A204.1 (cell line): Measurements from ENCODE around the gene BBS9.

ENCODE experiments used
- FAIRE-seq: peaks from 2 replicates; lab custom pipeline; 2012; peaks lifted over from hg19 to GRCh38; lab: Jason Lieb, UNC

Gene BBS9

DNA sequence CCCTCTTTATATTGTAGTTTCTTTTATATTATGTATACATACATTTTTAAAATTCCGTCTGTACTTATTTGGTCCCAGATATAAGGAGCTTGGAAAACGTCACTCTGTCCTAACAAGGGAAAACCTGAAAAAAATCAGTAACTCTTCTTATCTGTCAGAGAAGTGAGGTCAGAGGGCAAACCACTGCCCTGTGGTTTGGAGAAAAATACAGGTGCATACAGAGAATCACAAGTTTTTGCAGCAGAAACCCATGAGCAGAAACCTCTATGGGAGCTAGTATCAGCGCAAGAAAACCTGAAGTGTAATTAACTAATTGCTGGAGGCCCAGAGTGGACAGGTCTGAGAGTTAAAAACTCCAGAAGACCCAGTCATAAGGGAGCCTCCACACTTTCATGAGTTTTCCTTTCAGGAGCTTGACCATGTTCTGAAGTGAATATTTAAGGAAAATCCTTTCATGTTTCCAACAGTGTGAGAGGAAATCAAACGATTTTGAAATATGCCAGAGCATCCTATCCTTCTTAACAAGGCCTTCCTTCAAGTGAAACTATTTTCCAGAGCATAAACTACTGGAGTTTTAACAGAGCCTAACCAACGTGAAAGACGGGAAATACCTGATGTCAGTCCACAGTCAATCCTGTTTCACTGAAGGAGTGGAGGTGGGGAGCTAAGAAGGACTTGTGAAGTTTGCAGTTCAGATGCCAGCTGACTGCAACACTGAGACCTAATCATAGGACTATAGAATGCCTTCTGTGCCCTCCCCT, 485.2 kb downstream of the BBS9 start:
- no peak for FAIRE-seq

DNA sequence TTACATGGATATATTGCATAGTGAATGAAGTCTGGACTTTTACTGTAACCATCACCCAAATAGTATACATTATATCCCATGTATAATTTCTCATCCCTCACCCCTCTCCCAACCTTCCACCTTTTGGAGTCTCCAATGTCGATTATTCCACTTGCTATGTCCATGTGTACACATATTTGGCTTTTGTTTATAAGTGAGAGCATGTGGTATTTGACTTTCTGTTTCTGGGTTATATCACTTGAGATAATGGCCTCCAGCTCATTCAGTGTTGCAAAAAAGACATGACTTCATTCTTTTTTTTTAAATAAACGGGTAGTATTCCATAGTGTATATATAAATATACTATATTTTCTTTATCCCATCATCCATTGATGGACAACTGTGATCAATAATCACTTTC, 487.4 kb downstream of the BBS9 start:
- no peak for FAIRE-seq

DNA sequence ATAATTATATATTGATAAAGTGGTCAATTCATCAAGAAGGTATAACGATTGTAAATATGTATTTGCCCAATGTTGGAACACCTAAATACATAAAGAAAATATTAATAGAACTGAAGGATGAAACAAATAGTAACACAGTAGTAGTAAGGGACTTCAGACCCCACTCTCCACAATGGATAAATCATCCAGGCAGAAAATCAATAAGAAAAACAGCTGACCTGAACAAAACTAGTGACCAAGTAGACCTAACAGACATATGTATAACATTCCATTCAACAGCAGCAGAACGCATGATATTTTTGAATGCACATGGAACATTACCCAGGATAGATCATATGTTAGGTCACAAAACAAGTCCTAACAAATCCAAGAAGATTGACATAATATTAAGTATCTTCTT, 489.9 kb downstream of the BBS9 start:
- FAIRE-seq, result no peak

DNA sequence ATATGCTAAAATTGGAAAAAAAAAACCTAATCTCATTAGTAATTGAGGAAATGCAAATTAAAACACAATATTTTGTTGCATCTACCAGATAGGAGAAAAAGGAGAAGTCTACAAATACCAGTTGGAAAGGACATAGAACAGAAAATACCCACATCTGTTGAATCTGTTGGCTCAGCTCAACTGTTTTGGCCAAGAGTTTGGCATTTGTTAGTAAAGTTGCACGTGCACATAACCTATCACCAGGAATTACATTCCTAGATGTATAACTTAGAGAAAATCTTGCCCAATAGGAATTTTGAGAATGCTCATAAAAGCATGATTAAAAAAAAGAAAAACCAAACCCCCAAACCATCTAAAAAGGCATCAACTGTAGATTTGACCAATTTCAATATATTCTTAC, 493.9 kb downstream of the BBS9 start:
- FAIRE-seq, result no peak

DNA sequence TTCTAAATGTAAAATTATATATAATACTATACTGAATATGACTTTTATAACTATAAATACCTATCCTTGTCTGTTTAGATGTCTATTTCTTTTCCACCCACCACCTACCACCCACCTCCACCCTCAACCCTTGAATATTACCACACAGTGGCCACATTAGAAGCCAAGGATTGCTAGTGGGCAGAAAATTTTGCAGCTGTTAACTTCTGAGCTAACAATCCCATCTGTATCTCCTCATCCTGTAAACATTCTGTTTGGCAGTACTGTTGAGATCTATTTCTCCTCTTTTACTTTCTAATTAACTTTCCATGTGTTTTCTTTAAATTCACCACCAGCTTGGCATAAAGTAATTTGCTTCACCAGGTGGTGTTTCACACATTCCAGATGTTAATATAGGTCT, 494.9 kb downstream of the BBS9 start:
- FAIRE-seq, result no peak

DNA sequence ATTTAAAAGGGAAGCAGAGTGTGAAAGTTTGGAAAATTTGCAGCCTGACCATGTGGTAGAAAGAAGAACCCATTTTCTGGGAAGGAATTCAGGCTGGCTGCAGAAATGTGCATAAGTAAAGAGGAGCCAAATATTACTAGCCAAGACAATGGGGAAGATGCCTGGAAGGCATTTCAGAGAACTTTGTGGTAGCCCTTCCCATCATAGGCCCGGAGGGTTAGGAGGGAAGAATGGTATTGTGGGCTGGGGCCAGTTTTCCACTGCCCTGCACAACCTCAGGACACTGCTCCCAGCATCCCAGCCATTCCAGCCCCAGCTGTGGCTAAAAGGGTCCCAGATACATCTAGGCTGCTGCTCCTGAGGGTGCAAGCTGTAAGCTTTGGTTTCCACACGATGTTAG, 497.5 kb downstream of the BBS9 start:
- FAIRE-seq, result no peak

DNA sequence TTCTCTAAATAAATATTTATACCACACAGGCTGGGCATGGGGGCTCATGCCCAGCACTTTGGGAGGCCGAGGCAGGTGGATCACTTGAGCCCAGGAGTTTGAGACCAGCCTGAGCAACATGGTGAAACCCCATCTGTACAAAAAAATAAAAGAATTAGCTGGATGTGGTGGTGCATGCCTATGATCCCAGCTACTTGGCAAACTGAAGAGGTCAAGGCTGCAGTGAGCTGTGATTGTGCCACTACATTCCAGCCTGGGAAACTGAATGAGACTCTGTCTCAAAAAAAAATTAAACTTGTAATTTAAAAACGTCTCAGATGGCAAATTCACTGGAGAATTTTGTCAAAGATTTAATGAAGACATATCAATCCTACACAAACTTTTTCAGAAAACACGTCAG, 498.4 kb downstream of the BBS9 start:
- no peak for FAIRE-seq

DNA sequence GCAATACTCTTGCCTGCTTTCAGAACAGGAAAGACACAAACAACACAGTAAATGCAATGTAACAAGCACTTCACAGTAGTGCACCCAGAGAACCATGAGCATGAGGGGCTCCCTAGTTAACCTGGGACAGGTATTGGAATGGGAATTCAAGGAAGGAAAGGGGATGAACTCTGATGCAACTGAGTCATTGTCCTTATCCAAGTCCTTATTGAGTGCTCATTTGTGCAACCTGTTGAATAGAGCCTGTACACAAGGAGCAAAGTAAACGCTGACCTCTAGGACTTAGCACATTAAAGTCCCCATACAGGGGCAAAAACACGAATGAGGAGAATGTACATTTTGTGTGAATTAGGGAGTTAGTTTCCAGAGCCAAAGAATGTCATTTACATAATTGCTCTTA, 499.5 kb downstream of the BBS9 start:
- no peak for FAIRE-seq

DNA sequence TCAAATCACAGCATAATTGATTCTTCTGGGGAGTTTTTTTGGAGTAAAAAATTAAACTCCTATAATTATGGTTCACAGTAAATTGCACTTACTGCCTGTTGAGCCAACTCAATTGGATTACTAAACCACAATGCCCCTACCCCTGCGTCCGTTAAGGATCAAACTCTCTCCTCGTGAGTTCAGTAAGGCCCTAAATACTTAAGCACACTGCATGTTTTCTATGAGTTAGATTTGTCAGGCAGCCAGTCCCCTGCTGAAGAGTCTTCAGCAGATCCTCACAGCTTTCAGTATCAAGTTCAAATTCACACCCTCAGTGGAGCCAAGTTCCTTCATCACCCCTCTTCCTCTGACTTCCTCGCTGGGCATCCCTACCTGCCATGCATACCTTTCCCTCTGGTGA, 501.0 kb downstream of the BBS9 start:
- no peak for FAIRE-seq

DNA sequence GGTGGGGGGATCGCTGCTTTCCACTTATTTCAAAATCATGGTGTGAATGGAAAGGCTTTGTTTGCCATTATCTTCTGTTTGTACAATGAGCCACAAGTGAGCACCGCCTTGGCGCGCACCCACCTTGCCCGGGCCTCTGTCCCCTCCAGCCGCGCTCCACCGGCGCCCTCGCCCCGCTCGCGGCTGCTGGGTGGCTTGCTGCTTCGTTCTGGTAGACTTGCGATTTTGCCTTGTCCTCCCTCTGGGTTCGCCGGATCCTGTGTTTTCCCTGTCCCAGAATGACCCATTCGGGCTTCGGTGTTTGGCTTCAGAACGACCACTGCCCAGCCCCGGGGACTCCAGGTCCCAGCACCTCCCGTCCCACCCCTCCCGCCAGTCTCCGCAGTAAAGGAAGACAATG, 503.0 kb downstream of the BBS9 start:
- no peak for FAIRE-seq

DNA sequence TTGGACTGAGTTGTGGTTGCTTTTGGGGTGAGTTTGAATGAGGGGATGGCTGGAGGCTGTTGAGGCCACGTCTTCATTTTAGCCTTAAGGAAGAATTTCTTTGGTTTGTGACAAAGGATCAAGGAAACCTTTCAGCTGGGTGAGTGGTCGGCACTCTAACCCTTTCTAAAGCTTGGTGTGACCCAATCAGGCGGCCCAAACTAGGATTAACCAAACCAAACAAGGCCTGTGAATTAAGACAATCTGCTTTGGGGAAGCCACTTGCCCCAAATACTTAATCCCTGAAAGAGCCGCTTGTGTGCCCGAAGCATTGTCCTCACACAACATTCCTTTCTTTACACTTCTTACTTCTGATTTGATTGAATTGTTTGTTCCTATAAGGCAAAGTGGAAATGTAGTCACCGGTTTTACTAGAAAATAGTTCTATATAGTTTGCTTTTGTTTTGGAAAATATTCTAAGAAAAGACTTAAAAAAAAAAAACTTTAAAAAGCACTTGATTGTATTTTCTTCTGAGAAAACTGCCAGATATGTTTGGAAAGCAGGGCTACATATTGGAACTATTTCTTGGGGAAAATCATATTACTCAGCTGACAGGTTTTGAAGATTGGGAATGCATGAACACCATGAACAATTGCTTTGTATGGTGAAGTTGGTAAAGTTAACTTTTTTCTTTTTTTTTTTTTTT, 503.6 kb downstream of the BBS9 start:
- no peak for FAIRE-seq

DNA sequence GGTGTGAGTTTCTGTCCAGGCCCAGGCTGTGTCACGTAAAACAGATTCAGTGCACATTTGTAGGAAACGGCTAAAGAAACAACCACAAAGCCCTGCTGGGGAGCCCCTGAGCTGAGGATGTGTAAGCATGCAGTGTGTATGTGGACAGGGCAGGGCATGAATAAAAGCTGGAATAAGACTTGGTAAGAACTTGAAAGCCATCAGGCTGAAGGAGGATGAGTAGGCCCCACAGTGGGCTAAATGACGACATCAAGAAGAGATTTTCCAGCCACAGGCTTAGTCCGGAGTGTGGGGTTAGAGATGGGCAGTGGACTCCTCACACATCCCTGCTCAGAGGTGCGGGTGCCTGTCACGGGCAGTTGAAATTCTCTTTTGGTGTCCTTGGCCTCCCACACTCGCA, 505.2 kb downstream of the BBS9 start:
- FAIRE-seq, result no peak

DNA sequence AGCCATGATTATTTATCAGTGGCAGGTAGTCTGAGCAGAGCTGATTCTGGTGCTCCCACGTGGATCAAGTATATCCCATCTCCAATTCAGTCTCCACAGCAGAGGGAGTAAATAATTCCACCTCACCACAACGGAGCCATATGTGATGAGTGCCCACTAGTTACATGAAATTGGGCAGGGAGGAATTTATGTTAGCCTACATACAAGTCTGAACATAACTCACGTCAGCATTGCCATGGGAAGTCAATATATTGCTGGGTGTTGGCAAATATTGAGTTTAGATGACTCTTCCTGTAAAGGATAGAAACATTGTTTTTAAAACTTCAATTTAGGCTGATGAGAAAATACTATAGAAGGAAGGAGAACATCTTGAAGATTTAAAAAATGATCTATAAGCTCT, 507.0 kb downstream of the BBS9 start:
- FAIRE-seq, result no peak

DNA sequence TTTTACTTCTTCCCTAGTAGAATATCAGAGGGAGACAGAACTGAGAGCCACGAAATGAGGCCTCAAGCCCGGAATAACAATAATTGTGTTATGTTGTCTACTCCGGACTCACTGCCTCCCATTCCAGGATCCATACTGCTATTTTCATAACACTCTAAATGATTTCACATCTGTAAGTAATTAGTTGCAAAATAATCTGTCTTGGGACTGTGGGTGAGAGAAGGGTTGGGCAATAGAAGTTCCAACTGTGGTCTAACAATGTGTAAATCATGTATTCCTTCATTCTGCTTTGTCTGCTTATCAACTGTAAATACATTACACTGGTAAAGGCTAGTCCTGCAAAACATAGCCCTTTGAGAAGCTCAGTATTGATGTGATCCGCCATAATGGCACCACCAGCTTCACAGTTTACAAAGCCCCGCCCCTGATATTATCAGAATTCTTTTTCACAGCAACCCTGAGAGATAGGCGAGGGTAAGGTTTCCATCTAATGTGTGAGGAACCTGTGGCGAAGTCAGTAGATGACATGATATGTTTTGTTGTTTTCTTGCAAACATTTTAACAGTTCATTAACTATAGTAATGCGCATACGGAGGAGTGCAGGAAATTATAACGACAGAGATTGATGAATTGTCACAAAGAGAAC, 510.3 kb downstream of the BBS9 start:
- FAIRE-seq, result no peak

DNA sequence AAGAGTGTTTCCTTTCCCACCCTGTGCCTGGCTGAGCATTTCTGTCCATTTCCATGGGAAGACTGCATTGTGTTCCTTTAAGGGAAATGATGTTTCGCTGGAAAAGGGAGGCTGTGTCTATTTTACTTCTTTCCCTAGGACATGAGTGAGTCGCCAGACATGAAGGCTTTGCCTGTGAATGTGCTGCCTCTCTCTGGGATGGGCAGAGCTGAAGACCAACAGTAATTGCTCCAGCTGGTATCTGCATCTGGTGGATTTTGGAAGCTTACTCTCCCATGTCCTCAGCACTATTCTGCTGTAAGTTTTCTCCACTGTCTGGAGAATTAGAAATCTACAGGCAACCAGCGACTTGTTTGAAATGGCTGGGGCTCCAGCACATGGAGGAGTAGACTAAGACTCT, 511.4 kb downstream of the BBS9 start:
- FAIRE-seq, result no peak

DNA sequence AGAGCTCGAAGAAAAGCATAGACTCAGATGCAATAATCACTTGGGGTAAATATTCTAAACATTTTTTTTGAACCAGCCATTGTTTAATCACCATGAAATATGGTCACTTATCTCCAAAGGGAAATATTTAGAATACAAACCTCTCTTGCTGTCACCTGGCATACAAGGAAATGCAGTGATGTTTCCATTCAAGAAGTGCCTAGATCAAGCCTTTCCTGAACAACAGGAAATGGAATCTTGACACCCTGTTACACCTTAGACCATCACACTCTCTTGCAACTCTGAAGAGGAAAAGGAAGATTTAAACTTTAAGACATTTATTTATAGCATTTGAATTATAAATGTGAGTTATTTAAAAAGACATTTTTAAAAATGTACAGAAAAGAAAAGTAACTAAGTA, 512.9 kb downstream of the BBS9 start:
- no peak for FAIRE-seq

DNA sequence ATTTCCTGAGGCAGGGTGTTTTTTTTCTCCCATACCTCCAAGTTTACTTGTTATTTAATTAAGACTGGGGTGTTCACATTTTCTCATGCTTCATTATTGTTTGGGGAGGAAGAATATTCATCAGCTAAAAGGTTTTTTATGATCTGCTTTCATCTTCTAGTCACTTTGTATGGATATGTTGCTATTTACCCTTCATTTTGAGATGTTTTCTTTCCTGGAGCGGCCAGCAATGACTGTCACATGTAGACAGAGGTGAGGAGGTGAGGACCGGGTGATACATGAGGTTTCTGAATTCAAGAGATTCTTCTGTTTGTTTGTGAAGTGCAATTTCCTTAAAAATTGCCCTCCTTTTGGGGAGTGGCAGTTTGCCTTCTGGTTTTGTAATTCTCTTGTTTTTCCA, 514.2 kb downstream of the BBS9 start:
- no peak for FAIRE-seq

DNA sequence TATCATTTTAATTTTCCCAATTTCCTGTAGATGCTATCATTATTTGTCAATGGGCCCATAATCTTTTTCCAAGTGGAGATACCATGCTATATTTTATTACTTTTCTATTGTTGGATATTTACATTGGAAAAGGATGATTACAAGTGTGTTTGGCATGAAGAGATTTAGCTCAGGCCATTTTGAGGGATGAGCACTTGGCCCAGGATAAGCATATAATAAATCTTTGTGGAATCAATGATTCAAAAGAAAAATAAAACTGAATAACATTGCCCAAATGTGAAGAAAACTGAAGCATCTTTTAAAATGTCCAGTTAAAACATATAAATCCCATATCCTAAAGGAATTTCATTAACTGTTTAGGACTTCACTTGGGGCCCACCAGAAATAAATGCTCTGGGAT, 515.1 kb downstream of the BBS9 start:
- no peak for FAIRE-seq

DNA sequence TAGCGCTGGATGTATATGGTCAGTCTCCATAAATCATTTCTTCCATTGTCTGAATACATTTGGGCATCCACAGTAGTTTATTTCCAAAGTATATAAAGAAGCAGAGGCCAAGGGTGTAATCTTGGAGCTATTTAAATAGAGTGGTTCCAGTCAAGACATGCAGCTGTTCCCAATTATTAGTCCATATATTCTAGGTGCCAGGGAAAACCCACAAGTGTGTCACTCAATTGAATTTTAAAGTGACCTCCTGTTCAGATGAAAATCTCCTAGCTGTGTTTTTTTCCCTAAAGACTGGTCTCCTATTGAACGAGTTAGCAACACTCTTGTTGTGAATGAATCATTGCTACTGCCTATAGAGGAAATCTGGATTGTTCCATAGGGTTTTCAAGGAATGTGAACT, 515.7 kb downstream of the BBS9 start:
- FAIRE-seq, result no peak

DNA sequence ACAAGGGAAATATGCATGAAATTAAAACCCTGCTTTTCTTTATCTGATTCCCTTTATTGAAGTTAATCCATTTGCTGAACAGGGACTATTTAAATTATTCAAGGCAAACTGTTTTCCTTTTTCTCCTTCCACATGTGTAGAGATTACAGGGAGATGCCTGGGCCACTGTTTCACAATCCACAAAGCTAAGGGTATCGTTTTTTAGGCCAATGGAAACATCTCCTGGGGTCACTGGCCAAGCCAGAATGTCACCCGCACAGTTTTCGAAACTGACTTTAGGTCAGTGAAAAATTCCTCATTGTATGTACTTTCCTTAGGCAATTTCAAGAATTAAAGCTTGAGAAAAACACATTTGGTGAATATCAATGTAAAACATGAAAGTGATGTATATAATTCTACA, 516.8 kb downstream of the BBS9 start:
- FAIRE-seq, result no peak

DNA sequence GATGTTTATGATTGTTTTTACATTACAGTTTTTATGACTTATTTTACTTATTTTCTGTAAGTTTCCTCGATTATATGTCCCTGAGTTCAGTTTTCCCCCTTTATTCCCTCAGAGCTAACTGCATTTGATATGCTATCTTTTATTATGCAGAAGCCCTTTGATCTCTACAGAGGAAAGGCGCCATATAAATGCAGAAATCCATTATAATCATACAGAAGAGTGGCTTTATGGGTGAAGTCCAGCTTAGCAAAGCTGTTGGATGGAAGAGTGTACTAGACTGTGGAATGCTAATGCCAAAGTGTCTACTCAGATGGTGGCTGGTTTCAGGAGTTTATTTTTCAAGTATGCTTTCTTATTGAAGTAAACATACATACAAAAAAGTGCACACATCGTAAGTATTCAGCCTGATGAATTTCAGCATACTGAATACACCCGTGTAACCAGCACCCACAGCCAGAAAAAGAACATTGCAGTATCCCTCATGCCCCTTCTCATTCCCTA, 517.6 kb downstream of the BBS9 start:
- no peak for FAIRE-seq

DNA sequence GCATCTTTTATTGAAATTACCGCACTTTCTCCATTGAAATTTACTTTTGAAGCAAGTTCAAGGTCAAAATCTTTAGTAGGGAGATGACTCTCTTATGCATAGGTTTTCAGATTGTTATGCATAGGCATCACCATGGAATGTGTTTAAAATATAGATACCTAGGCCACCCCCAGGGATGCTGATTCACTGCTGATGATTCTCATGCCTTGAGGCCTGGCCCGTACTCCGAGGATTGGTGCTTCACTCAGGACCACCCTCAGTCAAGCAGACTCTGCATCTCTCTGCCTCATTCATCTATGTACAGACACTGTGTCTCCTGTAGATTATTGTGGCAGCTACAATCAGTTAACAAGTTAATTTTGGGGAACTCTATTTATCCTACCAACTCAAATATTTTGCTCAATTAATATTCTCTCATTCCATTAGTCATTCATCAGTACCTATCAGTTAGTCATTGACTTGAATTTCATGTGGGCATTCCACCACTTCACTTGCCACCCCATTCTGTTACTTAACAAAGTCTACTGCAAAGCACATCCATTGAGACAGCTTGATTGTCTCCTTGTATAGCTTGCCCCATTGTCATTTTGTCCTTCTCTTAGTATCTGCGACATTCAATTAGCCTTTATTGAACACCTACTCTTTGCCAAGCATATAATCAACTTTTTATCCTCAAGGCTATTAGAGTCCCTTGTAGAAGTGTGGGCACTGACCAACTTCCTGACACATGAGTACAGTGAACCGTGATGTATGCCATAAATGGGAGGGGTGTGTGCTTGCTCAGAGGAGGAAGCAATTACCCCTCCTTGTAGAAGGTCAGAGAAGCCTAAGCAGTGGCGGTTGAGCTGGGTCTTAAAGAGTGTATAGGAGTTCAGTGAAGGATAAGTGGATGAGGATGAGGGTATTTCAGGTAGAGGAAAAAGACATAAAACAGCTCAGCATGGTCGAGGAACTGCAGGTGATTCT, 520.4 kb downstream of the BBS9 start:
- no peak for FAIRE-seq
